ENCODE data around the gene CKS2.

CKS2 gene

DNA sequence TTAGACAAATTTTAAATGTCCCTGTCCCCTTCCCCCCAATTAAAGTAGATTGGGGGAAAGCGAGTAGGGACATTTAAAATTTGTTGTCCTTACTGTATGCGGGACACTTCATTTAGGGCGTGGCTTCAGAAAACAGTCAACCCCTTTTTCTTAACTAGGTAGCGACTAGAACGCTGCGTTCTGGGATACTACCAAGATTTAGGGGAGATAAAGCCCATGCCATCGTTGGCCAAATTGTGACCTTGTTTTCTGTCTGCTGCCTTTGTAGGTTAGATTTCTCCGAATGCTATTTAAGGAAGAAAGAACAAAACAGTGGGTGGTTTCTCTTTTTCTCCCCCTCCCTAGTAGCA is 1.2 kb downstream of the CKS2 start:
- ATAC-seq, result no peak
- no peak for TF ChIP-seq ZC3H10 (CRISPR knock-in tag; IDR thresholded peaks at IDR 0.05)
- TF ChIP-seq GLIS3 (CRISPR knock-in tag; IDR thresholded peaks at IDR 0.05), result no peak
- TF ChIP-seq, protein P1, sequence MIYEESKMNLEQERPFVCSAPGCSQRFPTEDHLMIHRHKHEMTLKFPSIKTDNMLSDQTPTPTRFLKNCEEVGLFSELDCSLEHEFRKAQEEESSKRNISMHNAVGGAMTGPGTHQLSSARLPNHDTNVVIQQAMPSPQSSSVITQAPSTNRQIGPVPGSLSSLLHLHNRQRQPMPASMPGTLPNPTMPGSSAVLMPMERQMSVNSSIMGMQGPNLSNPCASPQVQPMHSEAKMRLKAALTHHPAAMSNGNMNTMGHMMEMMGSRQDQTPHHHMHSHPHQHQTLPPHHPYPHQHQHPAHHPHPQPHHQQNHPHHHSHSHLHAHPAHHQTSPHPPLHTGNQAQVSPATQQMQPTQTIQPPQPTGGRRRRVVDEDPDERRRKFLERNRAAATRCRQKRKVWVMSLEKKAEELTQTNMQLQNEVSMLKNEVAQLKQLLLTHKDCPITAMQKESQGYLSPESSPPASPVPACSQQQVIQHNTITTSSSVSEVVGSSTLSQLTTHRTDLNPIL (CRISPR knock-in tag; IDR thresholded peaks at IDR 0.05; ENCODE audit: low read depth), result no peak
- TF ChIP-seq ZFP30 (CRISPR knock-in tag; IDR thresholded peaks at IDR 0.05), result no peak
- no peak for TF ChIP-seq PPARA (CRISPR knock-in tag; IDR thresholded peaks at IDR 0.05; ENCODE audit: borderline replicate concordance)
- no peak for TF ChIP-seq CSDC2 (CRISPR knock-in tag; IDR thresholded peaks at IDR 0.05)
- TF ChIP-seq TOX (CRISPR knock-in tag; IDR thresholded peaks at IDR 0.05; ENCODE audit: borderline replicate concordance), result no peak
- TF ChIP-seq ZFP3 (CRISPR knock-in tag; IDR thresholded peaks at IDR 0.05), result no peak

DNA sequence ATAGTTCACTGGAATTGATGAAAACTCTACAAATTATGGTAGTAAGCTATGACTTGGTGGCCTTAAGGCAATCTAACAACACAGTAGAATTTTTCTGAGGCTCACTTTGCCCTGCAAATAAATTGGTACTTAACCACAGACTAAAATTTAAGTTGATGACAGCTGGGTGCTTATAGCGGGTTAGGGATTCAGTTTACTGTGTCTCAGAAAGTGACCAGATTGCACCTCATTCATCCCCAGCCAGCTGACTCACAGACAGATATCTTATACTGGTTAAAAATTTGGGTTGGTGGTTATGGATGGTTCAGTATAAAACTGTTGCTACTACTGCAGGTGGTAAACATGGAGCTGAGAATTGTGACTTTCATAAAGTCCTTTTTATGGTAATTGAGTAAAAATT is 2.8 kb downstream of the CKS2 start:
- no peak for TF ChIP-seq OSR1 (CRISPR knock-in tag; IDR thresholded peaks at IDR 0.05)
- TF ChIP-seq, protein P2, sequence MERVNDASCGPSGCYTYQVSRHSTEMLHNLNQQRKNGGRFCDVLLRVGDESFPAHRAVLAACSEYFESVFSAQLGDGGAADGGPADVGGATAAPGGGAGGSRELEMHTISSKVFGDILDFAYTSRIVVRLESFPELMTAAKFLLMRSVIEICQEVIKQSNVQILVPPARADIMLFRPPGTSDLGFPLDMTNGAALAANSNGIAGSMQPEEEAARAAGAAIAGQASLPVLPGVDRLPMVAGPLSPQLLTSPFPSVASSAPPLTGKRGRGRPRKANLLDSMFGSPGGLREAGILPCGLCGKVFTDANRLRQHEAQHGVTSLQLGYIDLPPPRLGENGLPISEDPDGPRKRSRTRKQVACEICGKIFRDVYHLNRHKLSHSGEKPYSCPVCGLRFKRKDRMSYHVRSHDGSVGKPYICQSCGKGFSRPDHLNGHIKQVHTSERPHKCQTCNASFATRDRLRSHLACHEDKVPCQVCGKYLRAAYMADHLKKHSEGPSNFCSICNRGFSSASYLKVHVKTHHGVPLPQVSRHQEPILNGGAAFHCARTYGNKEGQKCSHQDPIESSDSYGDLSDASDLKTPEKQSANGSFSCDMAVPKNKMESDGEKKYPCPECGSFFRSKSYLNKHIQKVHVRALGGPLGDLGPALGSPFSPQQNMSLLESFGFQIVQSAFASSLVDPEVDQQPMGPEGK (CRISPR knock-in tag; IDR thresholded peaks at IDR 0.05; ENCODE audit: borderline replicate concordance), result no peak
- TF ChIP-seq ISL1 (CRISPR knock-in tag; IDR thresholded peaks at IDR 0.05), result no peak
- TF ChIP-seq TOX (CRISPR knock-in tag; IDR thresholded peaks at IDR 0.05; ENCODE audit: borderline replicate concordance), result no peak
- TF ChIP-seq ZNF565 (CRISPR knock-in tag; conservative IDR thresholded peaks at IDR 0.05; ENCODE audit: low read depth), result no peak
- TF ChIP-seq, protein P1 (CRISPR knock-in tag; IDR thresholded peaks at IDR 0.05; ENCODE audit: low read depth), result no peak
- TF ChIP-seq, protein P3, sequence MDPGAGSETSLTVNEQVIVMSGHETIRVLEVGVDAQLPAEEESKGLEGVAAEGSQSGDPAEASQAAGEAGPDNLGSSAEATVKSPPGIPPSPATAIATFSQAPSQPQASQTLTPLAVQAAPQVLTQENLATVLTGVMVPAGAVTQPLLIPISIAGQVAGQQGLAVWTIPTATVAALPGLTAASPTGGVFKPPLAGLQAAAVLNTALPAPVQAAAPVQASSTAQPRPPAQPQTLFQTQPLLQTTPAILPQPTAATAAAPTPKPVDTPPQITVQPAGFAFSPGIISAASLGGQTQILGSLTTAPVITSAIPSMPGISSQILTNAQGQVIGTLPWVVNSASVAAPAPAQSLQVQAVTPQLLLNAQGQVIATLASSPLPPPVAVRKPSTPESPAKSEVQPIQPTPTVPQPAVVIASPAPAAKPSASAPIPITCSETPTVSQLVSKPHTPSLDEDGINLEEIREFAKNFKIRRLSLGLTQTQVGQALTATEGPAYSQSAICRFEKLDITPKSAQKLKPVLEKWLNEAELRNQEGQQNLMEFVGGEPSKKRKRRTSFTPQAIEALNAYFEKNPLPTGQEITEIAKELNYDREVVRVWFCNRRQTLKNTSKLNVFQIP (CRISPR knock-in tag; IDR thresholded peaks at IDR 0.05; ENCODE audit: borderline replicate concordance, low read depth), result no peak
- TF ChIP-seq SNAI2 (CRISPR knock-in tag; IDR thresholded peaks at IDR 0.05), result no peak
- TF ChIP-seq TCF4 (CRISPR knock-in tag; IDR thresholded peaks at IDR 0.05; ENCODE audit: borderline replicate concordance), result no peak
- TF ChIP-seq CSDC2 (CRISPR knock-in tag; IDR thresholded peaks at IDR 0.05), result no peak
- TF ChIP-seq ZNF70 (CRISPR knock-in tag; IDR thresholded peaks at IDR 0.05), result no peak
- TF ChIP-seq GLIS3 (CRISPR knock-in tag; IDR thresholded peaks at IDR 0.05), result no peak
- TF ChIP-seq BACH2 (CRISPR knock-in tag; IDR thresholded peaks at IDR 0.05; ENCODE audit: borderline replicate concordance), result no peak
- TF ChIP-seq, protein P4, sequence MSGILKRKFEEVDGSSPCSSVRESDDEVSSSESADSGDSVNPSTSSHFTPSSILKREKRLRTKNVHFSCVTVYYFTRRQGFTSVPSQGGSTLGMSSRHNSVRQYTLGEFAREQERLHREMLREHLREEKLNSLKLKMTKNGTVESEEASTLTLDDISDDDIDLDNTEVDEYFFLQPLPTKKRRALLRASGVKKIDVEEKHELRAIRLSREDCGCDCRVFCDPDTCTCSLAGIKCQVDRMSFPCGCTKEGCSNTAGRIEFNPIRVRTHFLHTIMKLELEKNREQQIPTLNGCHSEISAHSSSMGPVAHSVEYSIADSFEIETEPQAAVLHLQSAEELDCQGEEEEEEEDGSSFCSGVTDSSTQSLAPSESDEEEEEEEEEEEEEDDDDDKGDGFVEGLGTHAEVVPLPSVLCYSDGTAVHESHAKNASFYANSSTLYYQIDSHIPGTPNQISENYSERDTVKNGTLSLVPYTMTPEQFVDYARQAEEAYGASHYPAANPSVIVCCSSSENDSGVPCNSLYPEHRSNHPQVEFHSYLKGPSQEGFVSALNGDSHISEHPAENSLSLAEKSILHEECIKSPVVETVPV (CRISPR knock-in tag; IDR thresholded peaks at IDR 0.05), result no peak
- TF ChIP-seq PPARA (CRISPR knock-in tag; IDR thresholded peaks at IDR 0.05; ENCODE audit: borderline replicate concordance), result no peak
- TF ChIP-seq ZNF8 (CRISPR knock-in tag; IDR thresholded peaks at IDR 0.05), result no peak
- TF ChIP-seq ARNTL (CRISPR knock-in tag; IDR thresholded peaks at IDR 0.05; ENCODE audit: borderline replicate concordance, low read depth), result no peak

DNA sequence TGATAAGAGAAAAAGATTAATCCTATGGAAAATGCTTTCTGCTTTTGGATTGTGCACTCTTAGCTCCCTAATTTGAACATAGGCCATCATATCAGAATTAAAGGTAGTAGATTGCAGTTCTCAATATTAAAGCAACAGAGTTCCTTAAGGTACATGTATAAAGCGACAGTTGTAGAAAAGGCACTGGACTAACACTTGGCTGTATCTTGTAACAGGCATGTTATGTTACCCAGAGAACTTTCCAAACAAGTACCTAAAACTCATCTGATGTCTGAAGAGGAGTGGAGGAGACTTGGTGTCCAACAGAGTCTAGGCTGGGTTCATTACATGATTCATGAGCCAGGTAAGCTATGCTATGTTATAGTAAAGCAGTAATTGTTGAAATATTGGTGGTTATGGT is 4.0 kb downstream of the CKS2 start:
- TF ChIP-seq TOX (CRISPR knock-in tag; IDR thresholded peaks at IDR 0.05; ENCODE audit: borderline replicate concordance) (no peak), SNAI2 (CRISPR knock-in tag; IDR thresholded peaks at IDR 0.05) (no peak), CSDC2 (CRISPR knock-in tag; IDR thresholded peaks at IDR 0.05) (no peak), ZFP30 (CRISPR knock-in tag; IDR thresholded peaks at IDR 0.05) (no peak), PPARA (CRISPR knock-in tag; IDR thresholded peaks at IDR 0.05; ENCODE audit: borderline replicate concordance) (no peak), ZFP3 (CRISPR knock-in tag; IDR thresholded peaks at IDR 0.05) (no peak), ARNTL (CRISPR knock-in tag; IDR thresholded peaks at IDR 0.05; ENCODE audit: borderline replicate concordance, low read depth) (no peak), ISL1 (CRISPR knock-in tag; IDR thresholded peaks at IDR 0.05) (no peak), ZNF565 (CRISPR knock-in tag; conservative IDR thresholded peaks at IDR 0.05; ENCODE audit: low read depth) (no peak), ZNF70 (CRISPR knock-in tag; IDR thresholded peaks at IDR 0.05) (no peak)
- TF ChIP-seq, protein P4 (CRISPR knock-in tag; IDR thresholded peaks at IDR 0.05), result no peak
- TF ChIP-seq, protein P1 (CRISPR knock-in tag; IDR thresholded peaks at IDR 0.05; ENCODE audit: low read depth), result no peak
- TF ChIP-seq, protein P2 (CRISPR knock-in tag; IDR thresholded peaks at IDR 0.05; ENCODE audit: borderline replicate concordance), result no peak
- ATAC-seq, result no peak

More for the DNA sequence above, 2.8 kb downstream of the CKS2 start:
- ATAC-seq, result no peak

Measured in SK-N-SH treated with all-trans-retinoic acid at 6 μM for 48 hours (cell line).